ENCODE measurements around the gene INTS4. TPM values are rescaled to one million over a fixed set of nuclear protein-coding genes. Genes with fewer than 3 reads are reported as not detected.
"Not testable (repeated sequence)": the region's sequence is repeated elsewhere in the genome, so short reads cannot be mapped to it uniquely, and the experiment has no call there.

Gene INTS4
- total RNA-seq, 2 donors from 2014 or later = 23.4 to 31.1 TPM

DNA sequence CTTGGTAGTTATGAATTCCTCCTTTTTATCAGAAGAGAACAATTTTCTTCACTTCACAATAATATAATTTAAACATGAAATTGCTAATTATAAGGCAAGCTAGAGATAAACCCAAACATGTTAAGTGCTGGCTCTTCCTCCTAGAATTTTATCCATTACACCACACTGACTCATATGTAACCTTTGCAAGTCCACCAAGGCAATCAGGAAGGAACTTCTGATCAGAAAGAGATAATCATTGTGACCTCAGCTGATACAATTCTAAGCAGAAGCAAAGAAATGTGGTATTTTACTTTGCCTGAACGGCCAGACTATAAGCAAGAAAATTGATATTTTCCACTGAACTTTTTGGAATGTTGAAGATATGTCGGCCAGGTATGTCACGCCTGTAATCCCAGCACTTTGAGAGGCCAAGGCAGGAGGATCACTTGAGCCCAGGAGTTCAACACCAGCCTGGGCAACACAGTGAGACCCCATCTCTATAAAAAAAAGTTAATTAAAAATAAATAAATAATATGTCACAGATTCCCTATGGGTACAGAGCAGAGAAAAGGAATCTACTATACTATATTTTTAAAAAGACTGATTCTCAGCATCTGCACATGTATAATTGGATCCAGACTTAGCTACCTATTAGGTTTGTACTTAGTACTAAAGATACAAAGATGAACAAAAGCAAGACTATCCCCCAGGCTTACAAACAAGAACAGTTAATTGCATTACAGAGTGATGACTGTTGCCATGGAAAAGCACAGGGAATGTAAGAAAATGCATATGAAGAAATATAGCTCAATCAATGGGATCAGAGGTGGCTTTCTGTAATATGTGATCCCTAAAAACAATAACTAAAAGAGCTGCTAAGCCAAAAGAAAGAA is 63.9 kb downstream of the INTS4 start:
- H3K9me3 ChIP-seq; H3K4me1 ChIP-seq (ENCODE audit: control insufficient read depth in 1 of 2, low read depth in 2 of 2); H3K27me3 ChIP-seq (replicated peaks; ENCODE audit: insufficient read depth); H3K36me3 ChIP-seq; DNase-seq (ENCODE audit: low spot score); ATAC-seq (ENCODE audit: insufficient number of reproducible peaks, low FRiP score, low read depth); H3K4me3 ChIP-seq; H3K27ac ChIP-seq: not testable (repeated sequence)

GRCh38 chr11:77917713-77918112 is 76.8 kb downstream of the INTS4 start:
- H3K27ac ChIP-seq; ATAC-seq (ENCODE audit: insufficient number of reproducible peaks, low FRiP score, low read depth); H3K9me3 ChIP-seq; H3K4me3 ChIP-seq; H3K27me3 ChIP-seq (replicated peaks; ENCODE audit: insufficient read depth); DNase-seq (ENCODE audit: low spot score); H3K36me3 ChIP-seq: not testable (repeated sequence)
- peaks cover 0 to 13% of the 10 kb centered on the region in 2 donors for H3K4me1 ChIP-seq (ENCODE audit: control insufficient read depth in 1 of 2, low read depth in 2 of 2)

GRCh38 chr11:77914307-77914791 is 80.1 kb downstream of the INTS4 start:
- H3K27ac ChIP-seq; DNase-seq (ENCODE audit: low spot score); H3K27me3 ChIP-seq (replicated peaks; ENCODE audit: insufficient read depth); H3K4me3 ChIP-seq; H3K9me3 ChIP-seq; H3K36me3 ChIP-seq; ATAC-seq (ENCODE audit: insufficient number of reproducible peaks, low FRiP score, low read depth): not testable (repeated sequence)
- H3K4me1 ChIP-seq (ENCODE audit: control insufficient read depth in 1 of 2, low read depth in 2 of 2) = peaks cover 0 to 22% of the 10 kb centered on the region in 2 donors

- H3K27ac ChIP-seq = not testable (repeated sequence)
- peaks cover 0 to 22% of the 10 kb centered on the region in 2 donors for H3K4me1 ChIP-seq (ENCODE audit: control insufficient read depth in 1 of 2, low read depth in 2 of 2)
These were observed 80.7 kb downstream of the INTS4 start for GRCh38 chr11:77913608-77914306.

GRCh38 chr11:77910828-77911227 is 83.6 kb downstream of the INTS4 start:
- not testable (repeated sequence) for DNase-seq (ENCODE audit: low spot score); H3K27me3 ChIP-seq (replicated peaks; ENCODE audit: insufficient read depth); H3K4me3 ChIP-seq; H3K9me3 ChIP-seq; H3K36me3 ChIP-seq
- peaks cover 0 to 22% of the 10 kb centered on the region in 2 donors for H3K4me1 ChIP-seq (ENCODE audit: control insufficient read depth in 1 of 2, low read depth in 2 of 2)
- ATAC-seq (ENCODE audit: insufficient number of reproducible peaks, low FRiP score, low read depth) = peak; percentile 60
- H3K27ac ChIP-seq = peak overlapping the region; percentile 28 to 59

More at GRCh38 chr11:77913608-77914306, 80.7 kb downstream of the INTS4 start:
- H3K27me3 ChIP-seq (replicated peaks; ENCODE audit: insufficient read depth); H3K9me3 ChIP-seq; H3K4me3 ChIP-seq; DNase-seq (ENCODE audit: low spot score); H3K36me3 ChIP-seq; ATAC-seq (ENCODE audit: insufficient number of reproducible peaks, low FRiP score, low read depth): not testable (repeated sequence)

DNA sequence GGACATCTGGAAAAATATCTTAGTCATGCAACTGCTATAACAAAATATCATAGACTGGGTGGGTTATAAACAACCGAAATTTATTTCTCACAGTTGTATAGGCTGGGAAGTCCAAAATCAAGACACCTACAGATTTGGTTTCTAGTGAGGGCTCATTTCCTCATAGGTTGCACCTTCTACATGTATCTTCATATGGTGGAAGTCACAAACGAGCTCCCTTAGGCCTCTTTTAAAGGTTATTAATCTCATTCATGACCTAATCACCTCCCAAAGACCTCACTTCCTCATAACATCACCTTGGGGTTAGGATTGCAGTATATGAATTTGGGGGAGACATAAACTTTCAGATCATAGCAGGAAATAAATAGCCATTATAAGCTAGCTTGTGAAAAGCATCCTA is 85.2 kb downstream of the INTS4 start:
- ATAC-seq (ENCODE audit: insufficient number of reproducible peaks, low FRiP score, low read depth) (no peak), DNase-seq (ENCODE audit: low spot score) (no peak)
- TF ChIP-seq, protein P1, sequence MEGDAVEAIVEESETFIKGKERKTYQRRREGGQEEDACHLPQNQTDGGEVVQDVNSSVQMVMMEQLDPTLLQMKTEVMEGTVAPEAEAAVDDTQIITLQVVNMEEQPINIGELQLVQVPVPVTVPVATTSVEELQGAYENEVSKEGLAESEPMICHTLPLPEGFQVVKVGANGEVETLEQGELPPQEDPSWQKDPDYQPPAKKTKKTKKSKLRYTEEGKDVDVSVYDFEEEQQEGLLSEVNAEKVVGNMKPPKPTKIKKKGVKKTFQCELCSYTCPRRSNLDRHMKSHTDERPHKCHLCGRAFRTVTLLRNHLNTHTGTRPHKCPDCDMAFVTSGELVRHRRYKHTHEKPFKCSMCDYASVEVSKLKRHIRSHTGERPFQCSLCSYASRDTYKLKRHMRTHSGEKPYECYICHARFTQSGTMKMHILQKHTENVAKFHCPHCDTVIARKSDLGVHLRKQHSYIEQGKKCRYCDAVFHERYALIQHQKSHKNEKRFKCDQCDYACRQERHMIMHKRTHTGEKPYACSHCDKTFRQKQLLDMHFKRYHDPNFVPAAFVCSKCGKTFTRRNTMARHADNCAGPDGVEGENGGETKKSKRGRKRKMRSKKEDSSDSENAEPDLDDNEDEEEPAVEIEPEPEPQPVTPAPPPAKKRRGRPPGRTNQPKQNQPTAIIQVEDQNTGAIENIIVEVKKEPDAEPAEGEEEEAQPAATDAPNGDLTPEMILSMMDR (IDR thresholded peaks at IDR 0.05) = no peak
- Histone ChIP-seq H3K4me1 (ENCODE audit: control insufficient read depth in 1 of 2, low read depth in 2 of 2) (peaks cover 0 to 14% of the 10 kb centered on the region in 2 donors), H3K36me3 (peaks cover 4% of the 10 kb centered on the region), H3K27me3 (replicated peaks; ENCODE audit: insufficient read depth) (no peaks in the 10 kb centered on the region), H3K9me3 (no peaks in the 10 kb centered on the region), H3K27ac (no peak overlapping the region), H3K4me3 (no peak overlapping the region)

- Histone ChIP-seq H3K4me3 (no peak overlapping the region), H3K27ac (no peak overlapping the region), H3K36me3 (peaks cover 4% of the 10 kb centered on the region), H3K4me1 (ENCODE audit: control insufficient read depth in 1 of 2, low read depth in 2 of 2) (peaks cover 0 to 10% of the 10 kb centered on the region in 2 donors), H3K9me3 (no peaks in the 10 kb centered on the region), H3K27me3 (replicated peaks; ENCODE audit: insufficient read depth) (no peaks in the 10 kb centered on the region)
- no peak for ATAC-seq (ENCODE audit: insufficient number of reproducible peaks, low FRiP score, low read depth)
- TF ChIP-seq, protein P1 (IDR thresholded peaks at IDR 0.05) = no peak
- no peak for DNase-seq (ENCODE audit: low spot score)
These were observed 85.6 kb downstream of the INTS4 start for GRCh38 chr11:77908835-77909234.

DNA sequence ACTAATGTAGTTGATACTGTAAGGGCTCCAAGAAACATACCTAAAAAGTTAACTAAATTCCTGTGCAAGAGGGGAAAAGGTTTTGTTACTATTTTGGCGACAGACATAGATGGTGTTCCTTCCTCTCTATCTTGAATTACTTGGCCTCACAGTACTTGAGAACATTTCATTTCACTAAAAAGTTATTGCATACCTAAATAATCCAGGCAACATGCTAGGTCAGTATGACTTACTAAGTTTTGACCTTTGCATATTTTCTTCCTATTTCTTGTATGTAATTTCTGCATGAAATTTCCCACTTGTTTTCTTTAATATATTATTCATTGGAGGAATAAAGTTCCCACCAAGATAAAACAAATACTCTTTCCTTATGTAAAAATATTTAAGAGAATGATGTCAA is 99.5 kb downstream of the INTS4 start:
- not testable (repeated sequence) for ATAC-seq (ENCODE audit: insufficient number of reproducible peaks, low FRiP score, low read depth); H3K27me3 ChIP-seq (replicated peaks; ENCODE audit: insufficient read depth); H3K4me3 ChIP-seq; DNase-seq (ENCODE audit: low spot score); H3K9me3 ChIP-seq; H3K36me3 ChIP-seq
- H3K4me1 ChIP-seq (ENCODE audit: control insufficient read depth in 1 of 2, low read depth in 2 of 2) = peaks cover 8 to 11% of the 10 kb centered on the region in 2 donors
- peak overlapping the region in 1 of 2 donors; percentile 21 for H3K27ac ChIP-seq

DNA sequence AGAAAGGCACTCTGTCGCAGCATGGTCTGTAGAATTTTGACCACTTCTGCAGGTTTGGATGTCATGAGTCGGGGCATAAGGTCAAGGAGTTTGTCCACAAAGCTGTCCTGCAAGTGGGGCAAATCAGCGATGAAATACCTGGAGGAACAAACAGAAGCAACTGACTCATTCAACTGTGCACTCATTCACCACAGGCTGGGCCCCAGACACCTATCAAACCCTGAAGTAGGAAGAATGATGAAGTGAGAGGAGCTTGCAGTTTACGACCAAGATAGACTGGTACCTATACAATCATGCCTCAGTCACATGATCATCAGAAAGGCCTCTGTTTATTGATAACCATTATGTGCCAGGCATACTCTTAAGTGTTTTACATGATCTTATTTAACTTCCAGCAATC is 102.8 kb downstream of the INTS4 start:
- not testable (repeated sequence) for H3K36me3 ChIP-seq; H3K27ac ChIP-seq; H3K9me3 ChIP-seq; H3K4me3 ChIP-seq; ATAC-seq (ENCODE audit: insufficient number of reproducible peaks, low FRiP score, low read depth); H3K27me3 ChIP-seq (replicated peaks; ENCODE audit: insufficient read depth); DNase-seq (ENCODE audit: low spot score)
- H3K4me1 ChIP-seq (ENCODE audit: control insufficient read depth in 1 of 2, low read depth in 2 of 2) = peaks cover 8 to 11% of the 10 kb centered on the region in 2 donors

DNA sequence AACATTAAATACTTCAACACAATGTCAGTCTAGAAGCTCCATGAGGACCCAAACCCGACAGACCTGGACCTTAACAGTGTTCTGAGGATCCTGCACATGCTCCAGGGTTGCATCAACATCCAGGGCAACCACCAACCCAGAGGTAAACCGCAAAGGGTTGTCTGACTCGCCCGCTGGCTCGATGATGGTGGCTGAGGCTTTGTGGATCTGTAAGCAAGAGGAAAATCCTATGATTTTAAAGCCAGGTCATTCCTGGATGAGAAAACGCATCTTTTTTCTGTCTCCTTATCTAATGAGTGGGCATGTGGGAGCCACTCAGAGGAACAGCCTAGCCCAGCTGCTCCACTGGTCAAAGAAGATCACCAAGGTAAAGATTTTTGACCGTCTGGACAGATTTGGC is 103.2 kb downstream of the INTS4 start:
- not testable (repeated sequence) for H3K27me3 ChIP-seq (replicated peaks; ENCODE audit: insufficient read depth); H3K4me3 ChIP-seq; H3K36me3 ChIP-seq; DNase-seq (ENCODE audit: low spot score); H3K27ac ChIP-seq; ATAC-seq (ENCODE audit: insufficient number of reproducible peaks, low FRiP score, low read depth); H3K9me3 ChIP-seq
- H3K4me1 ChIP-seq (ENCODE audit: control insufficient read depth in 1 of 2, low read depth in 2 of 2) = peaks cover 8 to 11% of the 10 kb centered on the region in 2 donors

All from thoracic aorta (tissue), 2 donors.